Smooth muscle cell of the brain vasculature (primary cell): ENCODE data around the gene GRN.
A peak's percentile ranks its signal among the peaks of the same experiment; 100 is the strongest.
"Not testable (repeated sequence)": the region's sequence is repeated elsewhere in the genome, so short reads cannot be mapped to it uniquely, and the experiment has no call there.

ENCODE experiments used
- DNase-seq: peaks from one replicate; pipeline ENCODE4 v3.0.0-alpha.2; 2012; ENCODE audit warnings: low read depth, low spot score

The GRN gene

DNA sequence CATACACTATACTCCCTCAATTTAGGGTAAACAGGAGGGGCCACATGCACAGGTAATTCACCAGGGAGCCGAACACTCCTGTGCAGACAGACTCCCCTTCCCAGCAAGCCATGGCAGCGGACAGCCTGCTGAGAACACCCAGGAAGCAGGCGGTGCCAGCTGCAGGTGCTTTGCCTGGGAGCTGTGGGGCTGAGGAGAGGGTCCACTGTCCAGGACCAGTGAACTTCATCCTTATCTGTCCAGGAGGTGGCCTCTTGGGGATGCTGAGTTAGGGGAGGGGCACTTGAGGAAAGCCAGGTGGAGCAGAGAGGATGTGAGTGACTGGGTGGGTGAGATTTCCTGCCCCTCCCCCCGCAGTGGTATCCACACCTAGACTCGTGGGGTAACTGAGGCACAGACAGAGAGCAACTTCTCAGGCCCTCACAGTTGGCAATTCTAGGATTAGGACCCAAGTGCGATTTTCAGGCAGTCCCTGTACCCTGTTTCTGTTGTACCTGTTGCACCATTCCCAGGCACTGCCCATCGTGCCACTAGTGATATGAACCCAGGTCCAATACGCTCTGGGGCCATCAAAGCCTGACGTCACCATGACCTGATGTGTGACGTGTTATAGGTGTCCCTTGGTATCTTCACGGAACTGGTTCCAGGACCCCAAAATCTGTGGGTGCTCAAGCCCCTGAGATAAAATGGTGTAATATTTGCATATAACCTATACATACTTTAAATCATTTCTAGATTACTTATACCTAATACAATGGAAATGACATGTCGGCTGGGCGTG, 1.2 kb downstream of the GRN start:
- DNase-seq = no peak

DNA sequence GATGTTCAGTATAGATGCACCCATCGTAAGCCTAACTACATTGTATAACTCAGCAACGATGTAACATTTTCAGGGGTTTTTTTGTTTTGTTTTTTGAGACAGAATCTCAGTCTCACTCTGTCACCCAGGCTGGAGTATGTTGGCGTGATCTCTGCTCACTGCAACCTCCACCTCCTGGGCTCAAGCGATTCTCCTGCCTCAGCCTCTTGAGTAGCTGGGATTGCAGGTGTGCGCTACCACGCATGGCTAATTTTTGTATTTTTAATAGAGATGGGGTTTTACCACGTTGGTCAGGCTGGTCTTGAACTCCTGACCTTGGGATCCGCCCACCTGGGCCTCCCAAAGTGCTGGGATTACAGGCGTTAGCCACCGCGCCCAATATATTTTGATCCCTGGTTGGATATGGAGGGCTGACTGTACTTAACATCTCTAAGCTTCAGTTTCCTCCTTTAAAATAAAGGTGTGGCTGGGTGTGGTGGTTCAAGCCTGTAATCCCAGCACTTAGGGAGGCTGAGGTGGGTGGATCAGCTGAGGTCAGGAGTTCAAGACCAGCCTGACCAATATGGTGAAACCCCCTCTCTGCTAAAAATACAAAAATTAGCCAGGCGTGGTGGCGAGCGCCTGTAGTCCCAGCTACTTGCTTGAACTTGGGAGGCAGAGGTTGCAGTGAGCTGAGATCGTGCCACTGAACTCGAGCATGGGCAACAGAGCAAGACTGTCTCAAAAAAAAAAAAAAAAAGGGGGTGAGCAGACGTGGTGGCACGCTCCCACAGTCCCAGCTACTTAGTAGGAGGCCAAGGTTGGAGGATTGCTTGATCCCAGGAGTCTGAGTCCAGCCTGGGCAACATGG, 2.3 kb downstream of the GRN start:
- not testable (repeated sequence) for DNase-seq

DNA sequence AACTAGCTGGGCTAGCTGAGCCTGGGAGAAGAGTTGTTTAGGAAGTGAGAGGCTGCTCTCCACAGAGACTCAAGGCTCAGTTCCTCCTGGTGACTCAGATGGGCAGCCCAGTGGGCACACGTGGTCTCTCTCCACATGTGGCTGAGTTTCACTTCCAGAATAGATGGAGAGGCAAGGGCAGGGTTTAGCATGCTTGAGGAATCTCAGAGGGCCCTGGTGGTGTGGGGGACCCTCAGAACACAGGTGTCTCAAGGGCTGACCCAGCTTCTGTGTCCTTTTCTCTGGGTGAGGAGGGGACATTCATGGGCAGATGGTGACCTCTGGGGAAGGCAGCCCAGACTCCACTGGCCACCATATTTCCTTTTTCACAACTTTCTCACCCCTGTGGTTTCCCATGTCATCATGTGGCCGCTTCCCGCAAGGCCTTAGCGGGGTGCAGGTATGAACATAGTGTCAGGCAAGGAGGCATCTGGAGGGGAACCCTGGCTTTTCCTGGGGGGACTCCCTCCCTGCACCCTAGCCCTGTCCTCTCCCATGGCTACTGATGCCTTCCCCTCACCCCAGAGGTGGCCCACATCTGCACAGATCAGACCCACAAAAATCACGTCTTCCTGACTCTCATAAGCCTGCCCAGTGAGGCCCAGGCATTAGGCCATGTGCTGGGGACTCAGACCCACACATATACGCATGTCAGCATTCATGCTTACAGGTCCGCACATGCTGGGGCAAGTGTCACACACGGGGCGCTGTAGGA, 3.3 kb downstream of the GRN start:
- peak; percentile 29 for DNase-seq

DNA sequence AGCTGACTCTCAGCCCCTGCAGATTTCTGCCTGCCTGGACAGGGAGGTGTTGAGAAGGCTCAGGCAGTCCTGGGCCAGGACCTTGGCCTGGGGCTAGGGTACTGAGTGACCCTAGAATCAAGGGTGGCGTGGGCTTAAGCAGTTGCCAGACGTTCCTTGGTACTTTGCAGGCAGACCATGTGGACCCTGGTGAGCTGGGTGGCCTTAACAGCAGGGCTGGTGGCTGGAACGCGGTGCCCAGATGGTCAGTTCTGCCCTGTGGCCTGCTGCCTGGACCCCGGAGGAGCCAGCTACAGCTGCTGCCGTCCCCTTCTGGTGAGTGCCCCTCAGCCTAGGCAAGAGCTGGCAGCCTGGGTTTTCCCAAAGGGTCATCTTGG, 3.9 kb downstream of the GRN start:
- no peak for DNase-seq

DNA sequence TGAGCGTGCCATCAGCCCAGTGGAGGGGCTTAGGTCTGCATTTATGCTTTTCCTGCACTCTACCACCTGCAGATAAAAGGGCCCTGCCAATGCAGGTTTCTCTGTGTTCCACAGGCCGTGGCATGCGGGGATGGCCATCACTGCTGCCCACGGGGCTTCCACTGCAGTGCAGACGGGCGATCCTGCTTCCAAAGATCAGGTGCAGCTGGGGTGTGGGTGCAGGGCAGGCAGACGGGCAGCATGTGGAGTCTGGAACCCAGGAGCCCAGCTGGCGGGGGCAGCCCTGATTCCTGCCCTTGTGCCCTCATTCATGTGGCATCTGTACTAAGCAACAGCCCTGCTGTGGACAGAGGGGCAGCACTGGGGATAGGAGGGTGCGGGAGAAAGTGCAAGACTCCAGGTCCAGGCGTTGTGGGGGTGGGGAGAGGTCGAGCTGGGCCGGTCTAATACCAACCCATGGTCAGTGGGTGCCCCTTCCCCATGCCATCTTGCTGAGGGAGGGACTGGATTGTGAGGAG, 4.5 kb downstream of the GRN start:
- DNase-seq = no peak

DNA sequence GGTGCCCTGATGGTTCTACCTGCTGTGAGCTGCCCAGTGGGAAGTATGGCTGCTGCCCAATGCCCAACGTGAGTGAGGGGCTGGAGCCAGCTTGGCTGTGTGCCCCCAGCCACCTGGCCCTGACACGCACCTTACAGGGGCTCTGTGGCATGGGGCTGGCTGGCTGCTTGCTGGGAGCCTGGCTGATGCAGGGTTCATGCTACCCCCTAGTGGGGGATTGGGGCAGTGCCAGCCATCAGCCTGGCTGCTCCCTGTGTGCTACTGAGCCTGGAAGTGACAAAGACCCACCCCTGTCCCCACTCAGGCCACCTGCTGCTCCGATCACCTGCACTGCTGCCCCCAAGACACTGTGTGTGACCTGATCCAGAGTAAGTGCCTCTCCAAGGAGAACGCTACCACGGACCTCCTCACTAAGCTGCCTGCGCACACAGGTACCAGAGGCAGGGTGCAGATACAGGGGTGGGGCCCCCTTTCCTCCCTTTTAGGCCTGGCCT, 5.7 kb downstream of the GRN start:
- DNase-seq = no peak

DNA sequence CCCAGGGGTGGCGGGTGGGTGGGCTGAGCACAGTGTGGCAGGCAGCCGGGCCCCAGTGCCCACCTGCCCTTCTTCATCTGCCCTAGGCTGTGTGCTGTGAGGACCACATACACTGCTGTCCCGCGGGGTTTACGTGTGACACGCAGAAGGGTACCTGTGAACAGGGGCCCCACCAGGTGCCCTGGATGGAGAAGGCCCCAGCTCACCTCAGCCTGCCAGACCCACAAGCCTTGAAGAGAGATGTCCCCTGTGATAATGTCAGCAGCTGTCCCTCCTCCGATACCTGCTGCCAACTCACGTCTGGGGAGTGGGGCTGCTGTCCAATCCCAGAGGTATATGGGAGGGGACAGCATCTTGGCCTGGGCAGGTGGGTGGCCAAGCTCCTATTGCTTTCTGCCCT, 6.4 kb downstream of the GRN start:
- DNase-seq = no peak

DNA sequence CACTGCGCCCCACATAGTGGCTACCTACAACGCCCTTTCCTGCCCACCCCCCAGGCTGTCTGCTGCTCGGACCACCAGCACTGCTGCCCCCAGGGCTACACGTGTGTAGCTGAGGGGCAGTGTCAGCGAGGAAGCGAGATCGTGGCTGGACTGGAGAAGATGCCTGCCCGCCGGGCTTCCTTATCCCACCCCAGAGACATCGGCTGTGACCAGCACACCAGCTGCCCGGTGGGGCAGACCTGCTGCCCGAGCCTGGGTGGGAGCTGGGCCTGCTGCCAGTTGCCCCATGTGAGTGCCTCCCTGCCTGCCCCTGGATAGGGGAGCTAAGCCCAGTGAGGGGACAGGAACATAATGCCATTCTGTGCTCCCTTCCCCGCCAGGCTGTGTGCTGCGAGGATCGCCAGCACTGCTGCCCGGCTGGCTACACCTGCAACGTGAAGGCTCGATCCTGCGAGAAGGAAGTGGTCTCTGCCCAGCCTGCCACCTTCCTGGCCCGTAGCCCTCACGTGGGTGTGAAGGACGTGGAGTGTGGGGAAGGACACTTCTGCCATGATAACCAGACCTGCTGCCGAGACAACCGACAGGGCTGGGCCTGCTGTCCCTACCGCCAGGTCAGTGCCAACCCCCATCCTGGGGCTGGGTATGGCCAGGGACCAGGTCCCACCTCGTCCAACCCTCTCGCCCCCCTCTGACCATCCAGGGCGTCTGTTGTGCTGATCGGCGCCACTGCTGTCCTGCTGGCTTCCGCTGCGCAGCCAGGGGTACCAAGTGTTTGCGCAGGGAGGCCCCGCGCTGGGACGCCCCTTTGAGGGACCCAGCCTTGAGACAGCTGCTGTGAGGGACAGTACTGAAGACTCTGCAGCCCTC, 7.1 kb downstream of the GRN start:
- no peak for DNase-seq

DNA sequence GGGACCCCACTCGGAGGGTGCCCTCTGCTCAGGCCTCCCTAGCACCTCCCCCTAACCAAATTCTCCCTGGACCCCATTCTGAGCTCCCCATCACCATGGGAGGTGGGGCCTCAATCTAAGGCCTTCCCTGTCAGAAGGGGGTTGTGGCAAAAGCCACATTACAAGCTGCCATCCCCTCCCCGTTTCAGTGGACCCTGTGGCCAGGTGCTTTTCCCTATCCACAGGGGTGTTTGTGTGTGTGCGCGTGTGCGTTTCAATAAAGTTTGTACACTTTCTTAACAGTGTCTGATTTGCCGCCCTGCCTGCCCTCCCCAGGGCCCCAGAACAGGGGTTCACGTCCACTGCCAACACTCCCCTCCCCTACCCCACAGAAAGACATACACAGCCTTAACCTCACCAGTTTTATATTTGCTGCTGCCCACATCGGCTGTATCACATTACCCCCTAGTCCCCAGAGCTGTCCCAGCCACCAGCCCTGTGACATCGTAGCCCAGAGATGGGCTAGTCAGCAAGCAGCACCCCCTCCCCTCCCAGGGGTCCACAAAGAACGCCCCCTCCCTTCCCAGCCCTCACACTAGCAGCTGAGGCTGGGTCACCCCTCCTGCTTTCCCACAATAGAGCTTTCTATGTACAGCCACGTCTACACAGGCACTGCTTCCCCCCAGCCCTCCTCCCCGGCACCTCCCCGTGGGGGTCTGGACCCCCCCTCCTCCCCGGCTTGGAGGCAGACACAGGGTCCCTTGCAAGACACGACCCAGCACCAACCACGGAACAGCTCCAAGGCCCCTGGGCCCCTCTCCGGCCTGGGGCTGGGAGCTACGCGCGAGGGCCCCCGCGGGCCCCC, 7.9 kb downstream of the GRN start:
- no peak for DNase-seq

DNA sequence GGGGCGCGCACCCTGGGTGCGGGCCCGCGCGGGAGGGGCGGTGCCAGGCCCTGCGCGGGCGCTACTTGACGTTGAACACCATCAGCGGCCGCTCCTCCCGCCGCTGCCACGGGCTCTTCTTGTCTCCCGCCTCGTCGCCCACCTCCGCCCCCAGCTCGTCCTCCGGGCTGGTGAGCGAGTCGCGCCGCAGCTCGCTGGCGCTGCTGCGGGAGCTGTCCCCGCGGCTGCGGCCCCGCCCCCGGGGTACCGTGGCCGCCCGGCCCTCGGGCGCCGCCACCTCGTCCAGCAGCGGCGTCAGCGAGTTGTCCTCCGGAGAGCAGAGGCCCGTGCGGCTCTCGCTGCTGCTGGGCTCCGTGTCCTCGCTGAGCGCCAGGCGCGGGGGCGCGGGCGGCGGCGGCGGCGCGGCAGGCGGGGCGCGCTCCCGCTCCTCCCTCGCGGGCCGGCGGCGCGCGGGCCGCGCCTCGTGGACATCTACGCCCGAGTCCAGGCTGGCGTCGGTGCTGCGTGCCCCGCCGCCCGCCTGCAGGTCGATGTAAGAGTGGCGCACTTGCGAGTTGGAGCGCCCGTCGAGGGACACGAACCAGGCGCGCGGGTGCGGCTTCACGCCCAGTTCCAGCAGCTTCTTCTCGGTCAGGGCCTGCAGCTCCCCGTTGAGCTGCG, 8.7 kb downstream of the GRN start:
- no peak for DNase-seq

DNA sequence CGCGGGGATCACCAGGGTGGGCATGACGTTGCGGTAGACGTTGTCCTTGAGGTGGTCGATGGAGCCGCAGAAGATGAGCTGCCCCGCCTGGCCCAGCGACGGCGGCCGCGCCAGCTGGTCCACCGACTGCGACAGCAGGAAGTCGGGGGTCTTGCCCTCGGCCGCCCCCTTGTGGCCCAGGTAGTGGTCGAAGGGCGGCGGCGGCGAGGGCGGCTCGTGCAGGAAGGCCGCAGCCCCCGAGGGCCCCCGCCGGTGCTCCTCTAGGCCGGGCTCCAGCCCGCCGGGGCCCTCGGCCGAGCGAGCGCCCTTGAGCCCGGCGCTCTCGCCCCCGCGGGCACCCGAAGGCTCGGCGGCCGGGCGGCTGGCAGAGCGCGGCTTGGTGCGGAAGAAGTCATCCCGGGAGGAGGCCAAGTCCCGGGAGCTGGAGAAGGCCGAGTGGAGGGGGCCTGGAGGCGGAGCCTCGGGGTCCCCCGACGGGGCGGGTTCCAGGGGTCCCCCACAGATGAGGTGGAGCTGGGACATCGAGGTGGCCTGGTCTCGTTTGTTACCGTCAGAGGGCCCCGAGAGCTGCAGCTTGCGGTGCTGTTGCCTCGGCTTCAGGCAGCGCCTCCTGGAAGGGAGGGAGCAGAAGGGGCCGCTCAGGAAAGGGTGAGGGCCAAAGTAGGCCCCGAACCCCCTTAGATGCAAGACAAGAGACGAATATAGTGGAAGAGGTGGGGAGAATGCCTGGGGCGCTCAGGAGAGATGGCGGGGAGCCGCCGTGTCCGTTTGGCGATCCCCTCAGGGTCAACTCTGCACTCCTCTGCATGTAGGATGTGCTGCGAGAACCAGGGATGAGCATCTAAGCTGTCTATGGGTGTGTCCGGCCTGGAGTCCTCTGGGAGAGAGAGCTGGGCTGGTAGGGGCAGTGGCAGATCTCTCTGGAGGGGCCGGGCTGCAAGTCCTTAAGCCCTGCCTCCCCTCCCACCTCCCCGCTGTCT, 9.8 kb downstream of the GRN start:
- DNase-seq = no peak

DNA sequence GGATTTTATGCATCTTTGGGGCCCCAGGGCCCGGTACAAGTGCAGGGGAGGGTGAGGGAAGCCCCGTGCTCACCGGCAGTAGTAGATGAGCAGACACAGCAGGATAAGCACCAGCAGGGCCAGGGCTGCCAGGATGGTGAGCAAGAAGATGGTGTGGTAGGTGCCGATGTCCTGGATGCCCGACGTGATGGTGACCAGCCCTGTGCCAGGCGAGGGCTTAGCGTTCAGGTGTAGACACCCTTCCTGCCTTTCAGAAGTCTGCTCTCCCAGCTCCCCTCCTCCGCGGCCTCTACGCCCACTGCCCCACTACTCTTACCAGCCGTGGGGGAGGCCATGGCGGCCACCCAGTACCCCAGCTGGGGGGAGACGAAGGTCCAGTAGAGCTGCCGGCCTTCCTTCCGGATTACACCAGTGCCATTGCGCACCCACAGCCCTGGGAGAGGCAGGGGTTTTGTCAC, 10.6 kb downstream of the GRN start:
- DNase-seq = no peak

DNA sequence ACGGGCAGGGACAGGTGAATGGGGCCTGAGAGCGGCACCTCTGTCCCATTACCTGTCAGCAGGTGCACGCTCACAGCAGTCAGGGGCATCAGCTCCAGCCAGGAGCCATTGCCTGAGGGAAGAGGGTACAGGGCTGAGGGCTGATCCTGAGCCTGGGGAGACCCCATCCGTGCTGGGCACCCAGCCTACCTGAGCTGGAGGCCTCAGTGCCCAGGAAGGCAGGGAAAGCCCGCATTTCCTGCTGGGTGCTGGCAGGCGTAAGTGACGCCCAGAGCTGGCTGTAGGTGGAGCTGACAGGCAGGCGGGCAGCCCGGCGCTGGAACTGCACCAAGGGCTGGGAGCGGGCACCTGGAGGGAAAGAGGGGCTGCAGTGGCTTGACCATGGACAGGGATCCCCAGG, 11.1 kb downstream of the GRN start:
- DNase-seq = no peak

DNA sequence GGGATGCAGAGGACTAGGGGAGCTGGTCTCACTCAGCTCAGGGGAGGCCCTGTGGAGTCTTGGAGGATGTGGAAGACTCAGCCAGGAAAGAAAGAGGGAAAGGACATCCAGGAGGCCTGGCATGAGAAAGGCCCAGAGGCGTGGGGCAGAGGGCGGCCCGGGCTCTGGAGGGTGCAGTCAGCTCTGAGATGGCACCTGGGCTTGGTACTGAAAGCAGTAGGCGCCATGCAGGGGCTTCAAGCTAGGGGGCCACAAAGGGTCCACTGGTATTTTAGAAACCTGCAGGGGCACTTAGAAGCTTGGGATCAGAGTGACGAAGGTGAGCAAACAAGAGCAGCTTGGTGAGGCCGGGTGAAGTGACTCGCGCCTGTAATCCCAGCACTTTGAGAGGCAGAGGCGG, 13.0 kb downstream of the GRN start:
- DNase-seq = no peak

DNA sequence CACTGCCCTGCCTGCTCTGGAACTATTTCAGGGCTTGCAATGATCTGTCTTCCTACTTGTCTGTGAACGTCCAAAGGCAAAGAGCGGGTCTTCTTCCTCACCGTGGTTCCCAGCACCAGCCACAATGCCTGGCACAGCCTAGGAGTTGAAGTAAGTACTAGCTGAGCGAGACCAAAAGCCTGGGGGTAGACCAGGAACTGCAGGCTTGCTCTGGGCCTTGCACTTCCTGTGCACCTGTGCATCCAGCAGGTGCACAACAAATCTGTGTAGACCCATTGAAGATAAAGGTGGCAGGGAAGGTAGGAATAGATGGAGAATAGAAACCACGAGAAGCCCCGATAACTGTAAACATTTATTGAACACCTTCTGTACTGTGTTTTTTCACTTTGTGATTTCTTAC, 13.9 kb downstream of the GRN start:
- no peak for DNase-seq

DNA sequence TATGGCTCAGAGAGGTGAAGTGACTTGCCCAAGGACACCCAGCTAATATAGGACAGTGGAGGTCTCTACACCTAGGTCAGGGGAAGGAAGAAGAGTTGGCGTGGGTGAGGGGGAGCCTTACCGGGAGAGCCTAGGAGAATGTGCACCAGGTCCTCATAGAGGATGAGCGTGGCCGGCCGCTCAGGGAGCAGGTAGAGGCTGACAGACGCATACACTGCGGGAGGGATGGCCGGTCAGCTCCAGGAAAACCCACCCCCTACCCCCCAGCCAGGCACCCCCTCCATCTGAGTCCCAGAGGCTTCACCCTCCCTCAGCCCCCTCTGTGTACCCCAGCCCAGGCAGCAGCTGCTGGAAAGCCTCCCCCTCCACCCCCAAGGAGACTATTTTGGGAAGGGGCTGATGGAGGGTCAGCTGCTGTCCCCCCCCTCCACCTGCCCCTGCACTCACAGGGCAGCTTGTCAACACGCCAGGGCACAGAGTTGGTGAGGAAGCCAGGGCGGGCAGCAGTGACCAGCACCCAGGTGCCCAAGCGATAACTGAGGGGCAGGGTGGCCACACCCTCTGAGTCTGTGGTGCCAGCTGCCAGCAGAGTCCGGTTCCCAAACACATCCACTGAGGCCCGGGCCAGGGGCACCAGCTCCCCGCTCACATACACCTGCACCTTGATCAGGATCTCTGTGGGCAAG, 14.5 kb downstream of the GRN start:
- DNase-seq = no peak

DNA sequence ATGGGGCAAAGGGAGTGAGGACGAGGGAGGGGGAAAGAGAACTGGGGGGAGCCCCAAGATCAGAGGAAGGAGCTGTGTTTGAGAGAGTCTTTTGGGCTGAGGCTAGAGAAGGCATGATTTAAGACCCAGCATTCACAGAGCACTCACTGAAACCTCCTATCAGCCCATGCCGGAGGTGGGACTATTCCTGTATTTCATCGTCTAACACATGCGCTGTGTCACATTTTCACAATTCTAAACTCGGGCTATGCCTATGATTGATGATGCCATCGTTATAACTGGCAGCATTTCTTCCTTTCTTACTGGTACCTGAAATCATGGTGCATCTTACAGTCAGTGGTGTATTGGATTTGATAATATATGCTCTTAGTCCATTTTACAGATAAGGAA, 15.0 kb downstream of the GRN start:
- no peak for DNase-seq

DNA sequence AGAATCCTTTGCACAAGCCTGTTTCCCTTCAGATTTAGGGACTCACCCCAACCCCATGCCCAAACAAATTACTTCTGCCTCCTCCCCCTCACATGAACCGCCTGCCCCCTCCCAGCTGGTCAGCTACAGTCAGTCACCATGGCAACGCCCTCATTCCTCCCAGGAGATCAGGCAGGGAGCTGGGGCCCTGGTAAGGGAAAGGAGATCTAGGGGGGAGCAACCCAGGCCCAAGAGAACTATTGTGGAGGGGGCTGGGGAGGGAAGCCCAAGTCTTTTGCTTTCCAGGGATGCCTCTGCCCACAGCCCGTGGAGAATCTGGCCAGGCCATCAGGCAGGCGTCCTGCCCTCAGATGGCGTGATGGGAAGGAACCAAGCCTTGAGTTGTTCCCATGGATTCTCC, 15.7 kb downstream of the GRN start:
- DNase-seq = no peak
